Omental fat pad (tissue), 4 donors: ENCODE data around the gene TRIOBP. TPM values are rescaled to one million over a fixed set of nuclear protein-coding genes. Genes with fewer than 3 reads are reported as not detected.

Experiments
- small RNA-seq: library from RNA; depleted of rRNA; stranded (forward); fragments of <200 nt; gene quantifications from one replicate; pipeline ENCODE3, GENCODE V24; 2016
- total RNA-seq, 4 donors: library from RNA; depleted of rRNA; stranded (reverse); fragments of >200 nt; gene quantifications; one replicate each; pipeline ENCODE4 v1.1.0, GENCODE V29; 2016

TRIOBP gene
- total RNA-seq, 4 donors from 2014 or later: 79.2 to 179 (median 82.8) TPM

Small RNAs within 50 kb of the gene (small RNA-seq; reads per million reads assigned to genes)
- not detected for gene RN7SL385P

Other genes with a start within 250 kb of the TRIOBP start
- gene MFNG, start 210.7 kb upstream of the TRIOBP start, total RNA-seq: 10 to 100 TPM; 16.0 to 64.2 (median 35.7) TPM
- gene CARD10, start 177.6 kb upstream of the TRIOBP start, total RNA-seq: 10 to 100 TPM in 1 of 4 donors, 1 to 10 TPM in 3; 2.5 to 18.8 (median 4.8) TPM
- gene CDC42EP1, start 136.6 kb upstream of the TRIOBP start, total RNA-seq: 10 to 100 TPM; 33.1 to 63.0 (median 39.2) TPM
- gene LGALS2, start 117.0 kb upstream of the TRIOBP start, total RNA-seq: 10 to 100 TPM in 1 of 4 donors, 1 to 10 TPM in 2, not detected in 1; 1.8 to 13.6 (median 3.6) TPM
- gene GGA1, start 88.2 kb upstream of the TRIOBP start, total RNA-seq: 10 to 100 TPM; 28.7 to 50.7 (median 33.9) TPM
- gene SH3BP1, start 57.4 kb upstream of the TRIOBP start, total RNA-seq: 10 to 100 TPM in 1 of 4 donors, 1 to 10 TPM in 3; 3.6 to 11.5 (median 8.2) TPM
- gene PDXP, start 38.3 kb upstream of the TRIOBP start, total RNA-seq: 1 to 10 TPM; 3.8 to 5.4 (median 4.3) TPM
- gene LGALS1, start 21.4 kb upstream of the TRIOBP start, total RNA-seq: 1,000 to 10,000 TPM; 1,558 to 2,934 (median 2,167) TPM
- 10 to 100 TPM; 16.4 to 34.8 (median 21.4) TPM for gene NOL12, start 10.7 kb upstream of the TRIOBP start, total RNA-seq
- 10 to 100 TPM in 1 of 4 donors, 1 to 10 TPM in 3; 6.5 to 12.0 (median 8.9) TPM for gene GCAT, start 110.9 kb downstream of the TRIOBP start, total RNA-seq
- not detected for gene GALR3, start 126.3 kb downstream of the TRIOBP start, total RNA-seq
- 10 to 100 TPM; 21.7 to 43.6 (median 28.6) TPM for gene ANKRD54, start 147.3 kb downstream of the TRIOBP start, total RNA-seq
- gene EIF3L, start 152.4 kb downstream of the TRIOBP start, total RNA-seq: 100 to 1,000 TPM; 303 to 410 (median 328) TPM
- 10 to 100 TPM; 15.4 to 42.4 (median 20.6) TPM for gene MICALL1, start 209.2 kb downstream of the TRIOBP start, total RNA-seq